NCI-H146 treated with DMSO at 0.1 percent for 48 hours (cell line): ENCODE results near the gene NRXN3.

Source experiments
- DNase-seq: peaks from one replicate; lab custom pipeline; 2025; ENCODE audit not compliant: unreplicated experiment; lab: John Stamatoyannopoulos, UW

NRXN3 gene

DNA sequence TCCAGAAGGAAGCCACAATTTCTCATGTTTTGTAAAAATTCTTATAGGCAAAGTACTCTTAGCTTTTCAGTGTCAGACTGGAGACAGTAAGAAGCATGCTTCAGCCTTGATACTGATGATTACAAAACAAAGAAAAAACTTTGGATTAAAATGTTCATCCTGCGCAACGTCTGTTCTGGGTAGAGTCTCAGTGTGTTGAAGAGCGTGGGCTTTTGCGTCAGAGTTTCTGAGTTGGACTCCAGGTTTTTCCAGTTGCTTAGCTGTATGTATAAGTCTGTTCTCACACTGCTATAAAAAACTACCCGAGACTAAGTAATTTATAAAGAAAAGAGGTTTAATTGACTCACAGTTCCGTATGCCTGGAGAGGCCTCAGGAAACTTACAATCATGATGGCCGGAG is 1533.0 kb downstream of the NRXN3 start:
- DNase-seq: no peak

DNA sequence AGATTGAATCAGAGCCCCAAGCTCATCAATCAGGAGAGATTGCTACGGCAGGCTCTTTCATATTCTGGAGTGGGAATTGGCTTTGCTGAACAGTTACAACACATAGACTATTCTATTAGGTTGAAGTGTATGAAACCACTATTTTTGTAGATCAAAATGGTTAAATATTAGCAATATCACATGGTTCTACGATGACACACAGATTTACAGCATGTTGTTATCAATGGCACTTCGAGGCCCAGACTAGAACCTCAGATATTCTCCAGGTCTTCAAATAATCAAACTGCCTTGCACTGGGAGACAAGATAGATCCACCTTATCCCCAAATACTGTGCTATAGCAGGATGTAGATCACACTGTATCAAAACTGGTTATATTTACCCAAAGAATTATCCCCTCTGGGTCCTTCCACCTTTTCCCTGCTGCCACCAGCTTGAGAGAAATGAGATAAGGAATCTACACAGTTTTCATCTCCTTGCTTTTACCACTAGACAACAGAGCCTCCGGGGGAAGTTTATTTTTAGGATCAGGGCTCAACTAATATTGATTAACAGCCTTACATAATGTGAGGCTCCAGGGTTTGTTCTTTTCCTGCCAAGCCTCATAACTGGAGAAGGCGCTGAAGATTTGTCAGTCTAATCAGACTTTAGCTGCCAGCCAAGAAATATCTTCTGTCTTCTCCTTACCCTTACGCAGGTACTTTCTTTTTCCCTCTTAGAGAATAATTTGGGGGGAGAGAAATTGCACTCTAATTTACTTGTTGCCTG is 1534.1 kb downstream of the NRXN3 start:
- no peak for DNase-seq

DNA sequence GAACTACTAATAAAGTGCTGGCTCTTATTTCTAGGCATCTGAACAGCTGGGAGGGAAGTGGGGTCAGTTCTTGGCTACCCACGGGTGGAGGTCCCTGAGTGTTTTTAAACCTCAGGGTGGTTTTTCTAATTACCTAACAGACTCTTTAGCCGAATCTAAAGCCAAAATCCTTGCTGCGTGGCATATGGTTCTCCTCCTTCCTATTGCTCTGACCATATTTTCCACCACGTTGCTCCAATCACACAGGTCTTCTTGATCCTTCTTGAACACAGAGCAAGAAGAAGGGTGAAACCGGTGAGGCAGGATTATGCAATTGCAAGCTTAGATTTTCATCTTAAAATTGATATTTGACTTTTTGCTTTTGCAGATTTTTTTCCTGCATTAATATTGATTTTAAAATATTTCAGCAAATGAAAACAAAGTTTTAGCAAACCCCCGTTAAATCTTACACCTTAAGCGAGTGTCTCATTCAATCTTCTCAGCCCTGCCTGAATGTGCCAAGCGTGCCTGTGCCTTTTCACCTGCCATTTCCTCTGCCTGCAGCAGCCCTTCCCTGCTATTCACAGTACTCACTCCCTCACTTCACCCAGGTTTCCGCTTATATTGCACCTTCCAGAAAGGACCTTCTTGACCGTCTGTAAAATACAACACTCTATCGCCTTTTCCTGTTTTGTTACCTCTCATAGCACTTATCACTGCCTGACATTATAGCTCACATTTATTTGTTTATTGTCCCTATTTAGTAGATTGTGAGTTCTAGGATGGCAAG is 1535.1 kb downstream of the NRXN3 start:
- DNase-seq: no peak

DNA sequence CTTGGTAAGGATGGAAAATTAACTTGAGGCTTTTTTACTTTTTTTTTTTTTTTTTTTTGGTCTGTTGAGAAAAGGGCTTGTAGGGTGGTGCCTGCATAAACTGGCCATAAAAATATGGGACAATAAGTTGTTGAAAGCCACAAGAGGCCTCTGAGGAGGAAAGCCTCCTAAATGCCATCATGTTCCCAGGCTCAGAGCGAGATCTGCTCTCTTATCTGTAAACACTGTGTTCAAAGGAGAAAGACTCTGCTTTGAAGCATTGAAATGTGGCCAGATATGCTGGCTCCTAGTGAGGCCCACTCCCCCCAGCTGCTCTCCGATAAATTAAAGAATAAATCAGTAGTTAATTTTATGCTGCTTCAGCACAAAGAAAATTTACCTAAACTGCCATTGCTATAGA is 1536.2 kb downstream of the NRXN3 start:
- no peak for DNase-seq

DNA sequence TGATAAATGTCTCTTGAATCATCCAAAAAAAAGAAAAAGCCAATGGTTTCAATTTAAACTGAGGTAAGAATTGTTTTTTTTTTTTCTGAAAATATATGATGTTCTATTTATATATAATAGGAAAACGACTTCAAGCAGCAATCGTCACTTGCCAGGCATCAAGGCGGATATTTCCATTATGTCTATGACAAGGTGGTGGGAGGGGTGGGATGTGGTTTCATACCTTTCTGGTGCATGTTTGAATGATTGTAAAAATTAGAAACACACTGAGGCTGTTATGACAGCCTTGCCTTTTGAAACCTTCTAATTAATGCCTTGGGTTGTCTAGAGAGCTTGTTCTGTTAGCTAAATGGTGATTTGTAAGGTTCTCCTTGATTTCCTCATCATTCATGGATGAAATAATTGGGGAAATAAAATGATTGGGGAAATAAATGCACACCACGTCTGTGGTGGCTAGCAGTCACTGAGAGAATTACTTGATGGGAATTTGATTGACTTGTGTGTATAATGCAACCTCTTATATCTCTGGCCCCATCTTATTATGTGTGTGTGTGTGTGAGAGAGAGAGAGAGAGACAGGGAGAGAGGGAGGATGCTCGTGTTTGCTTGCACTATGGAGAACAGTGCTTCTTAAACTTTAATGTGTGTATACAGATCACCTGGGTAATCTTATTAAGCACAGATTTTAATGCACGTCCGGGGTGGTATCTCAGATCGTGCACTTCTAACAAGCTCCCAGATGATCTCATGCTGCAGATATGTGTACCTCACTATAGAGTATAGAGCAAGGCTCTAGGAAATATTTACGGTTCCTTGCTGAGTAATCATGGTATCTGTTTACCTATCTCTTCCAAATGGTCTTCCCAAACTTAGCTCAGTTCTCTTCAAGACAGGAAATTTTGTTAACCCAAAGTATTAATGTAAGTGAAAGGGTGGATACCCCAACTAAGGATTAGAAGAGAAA is 1538.5 kb downstream of the NRXN3 start:
- no peak for DNase-seq

DNA sequence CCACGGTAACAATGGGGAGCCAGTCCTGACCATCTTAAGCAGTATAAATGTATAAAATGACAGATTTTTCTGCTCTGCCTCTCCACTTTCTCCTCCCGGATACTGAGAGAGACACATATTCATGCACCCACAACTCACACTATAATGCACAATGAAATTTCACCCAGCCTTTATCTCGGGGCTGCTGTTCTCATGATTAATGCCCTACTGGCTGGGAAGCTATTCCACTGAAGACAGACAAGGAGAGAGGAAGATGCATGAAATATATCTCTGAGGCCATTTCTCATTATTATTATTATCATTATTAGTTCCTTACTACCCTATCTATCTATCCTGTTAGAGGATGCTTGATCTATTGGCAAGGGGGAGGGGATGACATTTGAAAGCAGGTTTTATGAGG is 1539.4 kb downstream of the NRXN3 start:
- DNase-seq: no peak

DNA sequence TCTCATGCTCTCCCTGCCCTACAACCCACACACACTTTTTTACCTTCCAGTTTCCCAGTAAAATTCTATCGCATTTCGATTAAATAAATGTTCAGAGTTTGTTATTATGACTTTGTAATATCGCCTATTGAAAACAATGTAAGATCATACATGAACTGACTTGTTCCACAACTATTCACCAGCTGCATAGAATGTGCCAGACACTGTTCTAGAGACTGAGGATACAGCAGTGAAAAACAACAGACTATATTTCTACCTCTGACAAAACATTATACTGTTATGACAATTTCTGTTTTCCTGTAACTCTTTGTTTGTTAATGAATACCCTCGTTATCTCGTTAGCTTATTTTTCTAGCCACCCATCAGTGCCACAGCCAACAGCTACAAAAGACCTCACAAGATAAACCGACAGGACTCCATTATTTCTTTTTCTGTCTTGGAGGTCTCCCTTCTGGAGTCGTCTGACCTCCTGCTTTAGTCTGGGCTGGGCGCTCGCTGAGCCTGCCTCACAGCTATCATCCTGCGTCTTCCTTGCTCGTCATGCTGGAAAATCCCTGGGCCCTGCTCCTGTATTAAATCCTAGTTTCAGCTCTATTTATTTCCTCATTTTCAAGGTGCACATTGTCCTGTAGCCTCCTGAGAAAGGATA is 1542.3 kb downstream of the NRXN3 start:
- no peak for DNase-seq

DNA sequence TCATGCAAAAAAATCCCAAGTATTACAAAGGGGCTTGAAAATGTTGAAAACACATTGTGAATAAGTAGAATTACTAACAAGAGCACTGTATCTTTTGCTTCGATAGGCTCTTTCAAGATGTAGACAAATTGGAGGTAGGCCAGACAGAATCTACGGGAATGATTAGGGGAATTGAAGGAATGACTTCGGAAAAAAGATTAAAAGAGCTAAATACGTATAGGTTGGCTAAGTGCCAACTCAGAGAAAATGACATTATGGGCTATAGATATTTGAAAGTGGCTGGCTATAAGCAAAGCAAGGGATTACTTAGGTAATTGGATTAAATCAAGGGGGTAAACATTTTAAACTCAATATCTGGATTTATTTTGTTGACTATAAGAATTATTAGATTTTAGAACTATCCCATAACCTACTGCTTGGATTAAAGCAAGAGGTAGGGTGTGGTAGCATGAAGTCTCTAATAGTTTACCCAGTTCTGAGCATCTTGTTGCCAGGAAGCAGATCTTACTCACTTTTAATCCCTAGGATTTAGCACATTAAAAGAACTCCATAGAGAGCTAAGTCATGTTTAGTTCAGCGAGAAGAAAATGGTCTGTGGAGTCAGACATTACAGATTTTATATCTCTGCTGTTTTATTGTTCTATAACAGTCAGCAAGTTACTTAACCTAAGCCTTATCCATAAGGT is 1551.4 kb downstream of the NRXN3 start:
- DNase-seq: no peak

DNA sequence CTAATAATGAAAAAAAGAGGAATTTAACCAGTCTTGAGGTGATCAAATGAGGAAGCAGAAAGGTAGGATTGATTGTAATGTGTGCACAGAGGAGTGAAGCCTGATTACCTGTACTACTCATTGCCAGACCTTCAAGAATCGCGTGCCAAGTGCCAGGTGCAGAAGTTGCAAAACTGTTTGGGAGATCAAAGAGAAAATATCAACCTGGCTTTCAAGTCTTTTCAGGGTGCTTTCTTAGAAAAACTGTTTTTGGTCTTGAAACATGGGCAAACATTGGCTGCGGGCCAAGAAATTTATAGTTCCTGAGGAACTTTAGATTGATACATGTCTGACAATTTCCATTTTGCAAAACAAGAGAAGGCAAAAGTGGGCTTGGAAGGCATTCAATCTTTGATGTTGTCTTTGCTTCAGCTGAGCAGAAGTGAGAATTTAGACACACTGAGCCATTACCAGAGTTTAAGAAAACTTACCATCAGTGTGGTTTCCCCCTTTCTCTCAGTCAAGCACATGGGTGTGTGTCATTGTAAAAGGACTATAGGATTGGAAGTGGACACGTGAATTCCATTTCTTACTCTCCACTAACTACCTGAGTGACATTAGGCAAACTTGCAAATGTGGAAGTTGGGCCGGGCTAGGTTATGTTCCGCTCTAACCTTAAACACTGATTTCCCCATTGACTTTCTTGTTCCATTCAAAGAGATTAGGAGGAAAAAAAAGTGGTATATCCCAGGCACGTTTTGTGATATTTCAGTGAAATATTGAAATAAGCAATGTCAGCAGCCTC is 1555.0 kb downstream of the NRXN3 start:
- no peak for DNase-seq

DNA sequence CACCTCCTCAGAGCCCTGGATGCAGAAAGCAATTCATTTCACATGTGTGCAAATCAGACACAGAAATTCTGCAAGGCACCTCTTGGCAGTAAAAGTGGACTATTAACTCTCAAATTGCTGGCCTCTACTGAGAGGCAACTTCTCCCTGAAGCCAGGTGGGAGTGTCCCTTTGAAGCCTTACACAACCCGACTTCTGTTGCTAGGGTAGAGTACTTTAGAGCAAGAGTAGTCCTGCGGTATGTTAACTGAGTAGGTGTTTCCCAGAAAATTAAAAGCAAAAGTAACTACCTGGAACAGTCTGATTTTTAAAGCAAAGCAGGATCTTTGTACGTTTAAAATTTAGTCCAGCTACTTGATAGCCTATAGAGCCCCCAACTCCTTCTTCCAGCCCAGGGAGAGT is 1557.7 kb downstream of the NRXN3 start:
- DNase-seq: no peak

DNA sequence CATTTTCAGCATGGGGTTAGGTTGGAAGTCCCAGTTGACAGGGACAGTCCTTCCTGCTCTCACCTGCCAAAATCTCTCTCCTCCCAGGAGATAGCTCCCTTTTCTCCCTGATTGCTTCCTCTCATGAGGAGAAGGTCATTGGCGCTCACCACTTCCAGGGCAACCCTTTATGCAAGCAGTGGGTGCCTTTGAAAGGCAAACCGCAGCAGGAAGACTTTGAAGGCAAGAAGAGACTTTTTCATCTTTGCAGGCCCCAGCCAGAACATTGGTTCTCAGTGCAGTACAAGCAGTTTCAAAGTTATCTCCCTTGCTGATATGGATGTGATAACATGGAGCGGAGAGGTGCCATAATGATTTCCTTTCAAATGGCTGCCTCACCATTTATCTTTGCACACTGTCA is 1558.2 kb downstream of the NRXN3 start:
- no peak for DNase-seq

DNA sequence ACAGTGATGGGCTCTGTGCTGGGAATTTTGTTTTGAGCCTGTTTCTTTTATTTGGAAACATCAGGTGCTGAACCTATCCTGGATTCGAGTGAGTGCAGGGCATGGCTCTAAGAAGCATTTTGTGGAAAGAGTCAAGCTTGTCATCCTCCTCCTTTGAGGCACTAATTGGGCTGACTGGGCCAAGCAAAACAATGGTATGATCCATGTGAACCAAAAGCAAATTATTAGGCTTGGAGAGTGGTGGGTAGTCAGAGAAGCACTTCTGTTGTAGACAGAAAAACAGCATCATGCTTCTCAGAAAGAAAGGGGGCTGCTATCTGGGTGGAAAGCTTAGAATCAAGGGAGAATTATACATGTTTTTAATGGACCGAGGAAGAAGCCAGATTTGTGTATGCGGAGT is 1559.6 kb downstream of the NRXN3 start:
- DNase-seq: no peak

DNA sequence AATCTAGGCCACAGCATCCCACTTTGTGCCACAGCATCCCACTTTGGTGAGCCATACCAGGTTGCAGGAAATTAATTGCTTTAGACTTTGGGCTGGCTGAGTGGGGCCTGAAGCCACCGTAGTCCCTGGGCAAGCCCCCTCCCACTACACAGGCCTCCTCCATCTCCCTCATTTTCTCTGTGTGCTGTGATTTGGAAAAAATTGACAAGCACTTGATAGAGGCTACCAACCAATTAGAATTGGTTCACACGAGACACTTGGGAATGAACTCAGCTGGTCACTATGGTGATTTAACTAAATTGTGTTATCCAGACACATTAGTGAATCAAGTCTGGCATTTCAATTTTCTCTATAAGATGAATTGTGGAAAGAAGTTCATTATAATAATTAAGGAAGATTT is 1560.0 kb downstream of the NRXN3 start:
- no peak for DNase-seq

DNA sequence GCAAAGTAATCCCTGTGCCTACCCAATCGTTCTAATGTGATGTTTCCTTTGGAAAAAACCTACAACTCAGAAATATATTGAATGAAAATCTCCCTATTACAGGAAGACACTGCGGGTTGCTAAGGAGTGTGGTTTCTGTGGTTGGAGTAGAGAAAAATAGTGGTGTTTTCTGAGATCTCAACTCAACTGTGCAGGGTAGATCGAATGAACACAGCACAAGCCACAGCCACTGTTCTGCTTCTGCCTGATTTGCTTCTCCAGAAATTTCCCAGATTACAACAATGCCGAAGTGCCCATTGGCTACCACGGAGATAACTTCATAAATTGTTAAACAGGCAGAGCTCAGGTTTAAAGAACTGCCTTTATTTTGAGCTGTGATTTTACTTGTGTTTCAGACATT is 1560.8 kb downstream of the NRXN3 start:
- no peak for DNase-seq

DNA sequence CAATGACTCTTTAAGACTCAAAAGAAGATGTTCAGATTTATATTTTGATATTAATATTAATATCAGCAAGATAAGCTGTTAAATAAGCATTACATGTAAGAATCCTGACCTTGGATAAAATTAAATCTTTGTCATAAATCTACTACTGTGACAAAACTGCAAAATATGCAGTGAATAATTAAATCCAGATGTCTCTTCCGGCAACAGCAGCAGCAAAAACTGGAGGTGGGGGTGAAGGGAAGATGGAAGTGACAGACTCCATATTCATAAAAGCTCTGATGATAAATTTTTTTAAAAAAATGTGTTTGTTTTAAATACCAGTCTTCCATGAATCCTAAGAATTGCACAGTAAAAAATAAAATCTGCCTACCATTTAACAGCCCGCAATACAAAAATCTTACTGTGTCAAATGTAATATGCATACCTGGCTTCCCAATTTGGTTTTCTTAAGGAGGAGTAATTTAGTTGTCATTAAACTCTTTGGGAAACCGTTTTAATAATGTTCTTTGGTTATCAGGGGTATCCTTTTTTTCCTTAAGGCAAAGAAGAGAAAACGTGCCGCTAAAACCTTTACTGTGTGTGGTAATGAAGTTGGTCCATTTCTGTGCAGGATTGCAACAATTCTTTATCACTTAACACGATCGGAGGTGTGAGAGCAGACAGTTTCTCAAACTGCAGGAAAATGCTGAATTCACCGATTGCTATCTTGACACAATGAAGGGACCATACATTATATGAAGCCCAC is 1562.9 kb downstream of the NRXN3 start:
- DNase-seq: no peak

DNA sequence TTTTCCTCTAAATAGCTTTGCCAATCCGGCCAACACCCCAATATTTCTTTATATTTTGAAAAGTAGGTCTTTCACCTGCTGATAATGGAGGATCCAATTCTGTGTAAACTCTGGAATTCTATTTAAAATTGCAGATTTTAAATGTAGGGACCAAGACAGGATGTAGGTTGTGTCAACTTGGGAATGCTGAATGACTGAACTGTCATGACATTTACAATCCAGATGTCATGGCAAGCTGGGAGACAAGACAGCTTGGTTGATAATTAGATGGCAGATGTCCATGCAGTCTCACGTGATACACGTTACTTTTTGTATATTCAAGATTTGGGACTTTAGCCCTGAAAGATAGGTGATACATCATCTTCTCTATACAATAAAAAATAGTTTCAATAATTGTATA is 1564.0 kb downstream of the NRXN3 start:
- DNase-seq: no peak

DNA sequence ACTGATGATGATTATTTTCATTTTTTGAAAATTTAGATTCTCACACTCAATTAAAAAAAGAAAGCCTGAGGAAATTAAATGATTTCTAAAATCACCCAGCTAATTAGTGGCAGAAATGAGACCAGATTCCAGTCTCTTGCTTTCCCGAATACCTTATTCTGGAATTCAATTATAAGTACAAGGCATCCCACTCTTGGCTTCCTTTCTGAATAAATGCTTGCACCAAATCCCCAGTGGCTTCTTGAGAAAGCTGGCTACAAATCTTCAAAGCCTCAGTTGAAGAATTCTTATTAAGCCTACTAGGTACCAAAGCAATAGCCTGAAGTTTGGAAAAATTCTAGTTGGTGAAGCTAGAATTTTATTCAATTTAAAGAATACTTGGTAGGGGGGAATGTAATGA is 1564.5 kb downstream of the NRXN3 start:
- DNase-seq: no peak

DNA sequence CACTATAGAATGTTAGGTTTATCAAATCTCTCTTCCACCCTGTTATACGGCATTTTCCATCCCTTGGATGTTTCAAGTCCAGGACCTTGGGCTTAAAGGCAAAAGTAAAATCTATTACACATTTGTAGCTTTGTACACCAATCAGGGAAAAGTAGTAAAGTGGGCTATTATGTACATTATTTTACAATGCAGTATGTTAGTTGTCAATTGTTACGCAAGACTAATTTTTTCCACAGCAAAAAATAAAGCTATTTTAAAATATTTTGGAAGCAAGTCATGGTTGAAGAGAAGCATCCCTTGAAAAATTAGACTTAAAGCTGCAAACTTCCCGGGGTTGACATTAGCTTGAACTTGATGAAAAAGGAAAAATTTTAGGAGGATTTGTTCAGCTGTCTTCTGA is 1564.9 kb downstream of the NRXN3 start:
- DNase-seq: no peak

DNA sequence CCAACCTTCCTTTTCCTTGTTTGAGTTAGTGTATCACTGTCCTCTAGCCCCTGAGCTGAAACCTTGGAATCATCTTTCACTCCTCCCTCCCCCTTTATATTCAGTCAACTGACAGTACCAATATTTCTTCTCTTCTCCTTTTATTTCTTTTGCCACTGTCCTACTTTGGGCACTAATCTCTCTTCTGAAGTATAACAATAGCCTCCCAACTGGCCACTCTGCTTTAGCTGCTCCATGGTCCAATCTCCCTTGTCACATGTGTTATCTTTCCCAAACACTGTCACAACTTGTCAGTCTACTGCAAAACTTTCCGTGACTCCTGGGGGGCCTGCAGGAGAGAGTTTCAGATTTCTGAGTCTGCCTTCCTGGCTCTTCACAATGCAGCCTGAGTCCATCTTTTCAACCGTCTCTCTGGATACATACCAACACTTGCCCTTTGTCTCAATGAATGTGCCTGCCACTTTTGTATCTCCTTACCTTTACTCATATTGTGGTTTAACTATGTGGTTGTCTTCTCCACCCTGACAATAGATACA is 1570.0 kb downstream of the NRXN3 start:
- DNase-seq: no peak
